Femur (tissue), 1 donor: ENCODE results near the gene TMED5.

Experiments
- DNase-seq: peaks from one replicate; pipeline ENCODE4 v3.0.0-alpha.2; 2017

Gene TMED5

GRCh38 chr1:93120614-93121013 is 59.6 kb downstream of the TMED5 start:
- DNase-seq = no peak

GRCh38 chr1:93114391-93114790 is 65.8 kb downstream of the TMED5 start:
- DNase-seq = no peak

DNA sequence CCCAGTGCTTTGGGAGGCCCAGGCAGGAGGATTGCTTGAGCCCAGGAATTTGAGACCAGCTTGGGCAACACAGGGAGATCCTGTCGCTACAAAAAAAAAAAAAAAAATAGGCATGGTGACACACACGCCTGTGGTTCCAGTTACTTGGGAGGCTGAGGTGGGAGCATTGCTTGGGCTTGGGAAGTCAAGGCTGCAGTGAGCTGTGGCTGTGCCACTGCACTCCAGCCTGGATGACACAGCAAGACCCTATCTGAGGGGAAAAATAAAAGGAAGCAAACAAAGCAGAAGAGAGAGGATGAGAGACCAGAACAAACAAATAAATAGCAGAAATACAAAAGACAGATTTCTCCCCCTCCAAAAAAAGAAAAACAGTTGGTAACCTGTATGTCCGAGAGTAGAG is 67.1 kb downstream of the TMED5 start:
- DNase-seq = no peak

GRCh38 chr1:93111561-93111960 is 68.7 kb downstream of the TMED5 start:
- DNase-seq = no peak

DNA sequence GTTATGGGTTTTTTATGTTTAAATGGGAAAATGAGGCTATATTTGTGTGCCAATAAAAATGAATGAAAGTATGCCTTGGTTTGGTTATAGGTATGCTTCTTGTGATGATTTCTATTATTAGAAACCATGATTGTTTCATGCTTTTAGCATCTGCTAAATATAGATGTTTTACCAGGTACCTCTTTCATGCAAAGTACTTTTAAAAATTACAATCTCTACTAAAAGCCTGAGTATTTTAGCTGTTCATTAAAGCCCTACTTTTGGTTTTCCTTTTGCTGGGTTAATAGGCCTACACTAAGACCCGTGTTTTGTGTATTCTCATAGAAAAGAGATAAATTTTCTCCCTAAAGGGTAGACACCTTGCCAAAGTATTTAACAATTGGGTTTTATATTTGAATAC is 69.1 kb downstream of the TMED5 start:
- DNase-seq = no peak

DNA sequence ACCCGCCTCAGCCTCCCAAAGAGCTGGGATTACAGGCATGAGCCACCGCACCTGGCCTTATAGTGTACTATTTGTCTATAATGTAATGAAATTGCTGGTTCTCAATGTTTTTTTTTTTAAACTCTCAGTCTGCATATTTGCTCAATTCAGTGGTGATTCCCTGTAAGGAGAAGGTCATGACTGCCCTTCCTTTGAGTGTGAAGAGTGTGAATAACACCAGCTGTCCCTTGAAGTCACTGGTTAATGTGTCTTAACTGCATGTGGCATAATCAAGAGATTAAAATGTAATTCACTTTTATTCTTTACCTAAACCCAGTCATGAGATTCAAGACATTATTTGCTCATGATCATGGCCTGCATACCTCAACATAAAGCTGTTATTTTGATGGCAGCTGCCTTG is 70.6 kb downstream of the TMED5 start:
- DNase-seq = no peak

- DNase-seq = no peak
Observed at GRCh38 chr1:93108335-93108734, 71.9 kb downstream of the TMED5 start.

GRCh38 chr1:93107395-93107794 is 72.8 kb downstream of the TMED5 start:
- no peak for DNase-seq

- no peak for DNase-seq
Observed at GRCh38 chr1:93106226-93106625, 74.0 kb downstream of the TMED5 start.

DNA sequence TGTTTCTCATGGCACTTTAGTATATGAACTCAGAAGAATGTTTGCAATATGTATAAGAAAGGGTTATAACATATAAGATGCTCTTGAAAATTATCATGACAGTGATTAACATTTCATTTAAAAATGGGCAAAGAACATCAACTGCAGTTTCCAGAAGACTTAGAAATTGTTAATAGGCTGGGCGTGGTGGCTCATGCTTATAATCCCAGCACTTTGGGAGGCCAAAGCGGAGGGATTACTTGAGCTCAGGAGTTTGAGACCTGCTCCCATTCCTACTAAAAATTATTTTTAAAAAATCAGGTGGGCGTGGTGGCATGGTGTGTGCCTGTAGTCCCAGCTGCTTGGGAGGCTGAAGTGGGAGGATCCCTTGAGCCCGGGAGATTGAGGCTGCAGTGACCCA is 78.1 kb downstream of the TMED5 start:
- no peak for DNase-seq
